ENCODE results near the gene LEFTY1. TPM values are rescaled to one million over a fixed set of nuclear protein-coding genes. Genes with fewer than 3 reads are reported as not detected.
"Not testable (repeated sequence)": the region's sequence is repeated elsewhere in the genome, so short reads cannot be mapped to it uniquely, and the experiment has no call there.

LEFTY1 gene
- total and polyA plus RNA-seq, 4 donors = 0.42 to 1.4 (median 0.87) TPM

- Histone ChIP-seq H3K27ac (ENCODE audit: low read depth in 1 of 2, low read length in 2 of 2) (no peak overlapping the region), H3K4me3 (ENCODE audit: low read depth in 1 of 3, low read length in 3 of 3) (no peak overlapping the region), H3K9ac (ENCODE audit: low read depth in 1 of 2, low read length in 2 of 2) (no peak overlapping the region), H3K36me3 (ENCODE audit: control insufficient read depth in 4 of 4, insufficient read depth in 3 of 4, low read depth in 1 of 4, low read length in 3 of 4) (no peaks in the 10 kb centered on the region), H3K4me1 (ENCODE audit: control insufficient read depth in 4 of 4, insufficient read depth in 4 of 4, low read length in 3 of 4) (no peaks in the 10 kb centered on the region), H3K9me3 (ENCODE audit: control insufficient read depth in 4 of 4, low read length in 3 of 4) (no peaks in the 10 kb centered on the region), H3K27me3 (ENCODE audit: control insufficient read depth in 4 of 4, insufficient read depth in 4 of 4, low read length in 3 of 4) (no peaks in the 10 kb centered on the region)
- no peak for DNase-seq (ENCODE audit: low spot score)
- TF ChIP-seq RAD21 (IDR thresholded peaks at IDR 0.05) = no peak
- no peak for TF ChIP-seq FOXA2 (IDR thresholded peaks at IDR 0.05)
- TF ChIP-seq ATF3 (IDR thresholded peaks at IDR 0.05) = no peak
- no peak for TF ChIP-seq EGR1 (IDR thresholded peaks at IDR 0.05; ENCODE audit: low read depth in 2 of 2)
- no peak for TF ChIP-seq YY1 (IDR thresholded peaks at IDR 0.05)
- TF ChIP-seq TAF1 (conservative IDR thresholded peaks at IDR 0.05) = no peak
- TF ChIP-seq MAX (IDR thresholded peaks at IDR 0.05) = no peak
- TF ChIP-seq NR2F2 (IDR thresholded peaks at IDR 0.05) = no peak
- no peak for TF ChIP-seq RXRA (IDR thresholded peaks at IDR 0.05)
- 96% methylated on average over 2 of the region's 2 CpGs for WGBS
These were observed 41.6 kb upstream of the LEFTY1 start for GRCh38 chr1:225930566-225930965.

- not testable (repeated sequence) for H3K9ac ChIP-seq (ENCODE audit: low read depth in 1 of 2, low read length in 2 of 2); H3K4me1 ChIP-seq (ENCODE audit: control insufficient read depth in 4 of 4, insufficient read depth in 4 of 4, low read length in 3 of 4); H3K36me3 ChIP-seq (ENCODE audit: control insufficient read depth in 4 of 4, insufficient read depth in 3 of 4, low read depth in 1 of 4, low read length in 3 of 4); H3K27ac ChIP-seq (ENCODE audit: low read depth in 1 of 2, low read length in 2 of 2); H3K9me3 ChIP-seq (ENCODE audit: control insufficient read depth in 4 of 4, low read length in 3 of 4); H3K27me3 ChIP-seq (ENCODE audit: control insufficient read depth in 4 of 4, insufficient read depth in 4 of 4, low read length in 3 of 4); DNase-seq (ENCODE audit: low spot score); H3K4me3 ChIP-seq (ENCODE audit: low read depth in 1 of 3, low read length in 3 of 3)
- WGBS = 93% methylated on average over 3 of the region's 3 CpGs
These were observed 40.5 kb upstream of the LEFTY1 start for GRCh38 chr1:225929462-225929861.

DNA sequence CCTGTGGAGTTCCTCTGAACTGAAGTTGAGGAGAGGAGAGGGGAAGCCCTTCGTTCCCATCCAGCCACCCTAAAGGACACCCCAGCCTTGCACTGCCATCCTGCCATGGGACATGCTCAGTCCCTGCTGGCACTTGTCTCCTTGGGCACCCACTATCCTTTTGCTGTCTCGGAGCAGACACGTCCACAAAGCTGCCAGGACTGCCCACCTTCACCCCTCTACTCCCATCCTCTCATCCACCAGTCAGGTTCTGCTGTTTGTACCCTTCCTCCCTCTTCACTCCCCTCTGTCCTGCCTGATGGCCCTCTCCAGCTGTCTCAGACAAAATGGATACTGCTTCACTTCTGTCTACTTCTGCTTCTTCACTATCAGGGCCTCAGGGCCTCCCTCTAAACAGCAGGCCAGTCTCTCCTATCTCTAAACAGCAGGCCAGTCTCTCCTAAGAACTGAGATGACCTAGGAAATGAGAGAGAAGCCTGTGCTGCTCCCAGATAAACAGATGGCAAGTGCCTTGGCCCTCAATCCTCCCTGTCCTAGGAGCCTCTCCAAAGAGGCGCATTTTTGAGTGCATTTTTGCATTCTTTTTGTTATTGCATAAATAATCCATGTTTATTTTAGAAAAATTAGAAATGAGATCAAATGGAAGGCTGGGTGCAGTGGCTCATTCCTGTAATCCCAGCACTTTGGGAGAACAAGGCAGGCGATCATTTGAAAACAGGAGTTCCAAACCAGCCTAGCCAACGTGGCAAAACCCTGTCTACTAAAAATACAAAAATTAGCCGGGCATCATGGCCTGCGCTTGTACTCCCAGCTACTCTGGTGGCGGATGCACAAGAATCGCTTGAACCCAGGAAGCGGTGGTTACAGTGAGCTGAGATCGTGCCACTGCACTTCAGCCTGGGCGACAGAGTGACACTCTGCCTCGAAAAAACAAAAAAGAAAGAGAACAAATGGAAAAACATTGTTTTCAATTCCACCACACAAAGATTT is 39.5 kb upstream of the LEFTY1 start:
- TF ChIP-seq REST (IDR thresholded peaks at IDR 0.05) = no peak
- TF ChIP-seq, protein P1, sequence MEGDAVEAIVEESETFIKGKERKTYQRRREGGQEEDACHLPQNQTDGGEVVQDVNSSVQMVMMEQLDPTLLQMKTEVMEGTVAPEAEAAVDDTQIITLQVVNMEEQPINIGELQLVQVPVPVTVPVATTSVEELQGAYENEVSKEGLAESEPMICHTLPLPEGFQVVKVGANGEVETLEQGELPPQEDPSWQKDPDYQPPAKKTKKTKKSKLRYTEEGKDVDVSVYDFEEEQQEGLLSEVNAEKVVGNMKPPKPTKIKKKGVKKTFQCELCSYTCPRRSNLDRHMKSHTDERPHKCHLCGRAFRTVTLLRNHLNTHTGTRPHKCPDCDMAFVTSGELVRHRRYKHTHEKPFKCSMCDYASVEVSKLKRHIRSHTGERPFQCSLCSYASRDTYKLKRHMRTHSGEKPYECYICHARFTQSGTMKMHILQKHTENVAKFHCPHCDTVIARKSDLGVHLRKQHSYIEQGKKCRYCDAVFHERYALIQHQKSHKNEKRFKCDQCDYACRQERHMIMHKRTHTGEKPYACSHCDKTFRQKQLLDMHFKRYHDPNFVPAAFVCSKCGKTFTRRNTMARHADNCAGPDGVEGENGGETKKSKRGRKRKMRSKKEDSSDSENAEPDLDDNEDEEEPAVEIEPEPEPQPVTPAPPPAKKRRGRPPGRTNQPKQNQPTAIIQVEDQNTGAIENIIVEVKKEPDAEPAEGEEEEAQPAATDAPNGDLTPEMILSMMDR (IDR thresholded peaks at IDR 0.05; ENCODE audit: low read depth, low read length, missing input control) = no peak
- TF ChIP-seq RXRA (IDR thresholded peaks at IDR 0.05) = peak in 1 of 2 donors; percentile 28
- no peak for TF ChIP-seq HNF4G (IDR thresholded peaks at IDR 0.05)
- peak; percentile 74 for TF ChIP-seq NR2F2 (IDR thresholded peaks at IDR 0.05)
- TF ChIP-seq SP1 (IDR thresholded peaks at IDR 0.05) = peak; percentile 16
- TF ChIP-seq TAF1 (conservative IDR thresholded peaks at IDR 0.05) = no peak
- TF ChIP-seq GABPA (IDR thresholded peaks at IDR 0.05 in 1 of 2, conservative IDR thresholded peaks at IDR 0.05 in 1 of 2) = no peak
- H3K36me3 ChIP-seq (ENCODE audit: control insufficient read depth in 4 of 4, insufficient read depth in 3 of 4, low read depth in 1 of 4, low read length in 3 of 4) = no peaks in the 10 kb centered on the region
- no peak overlapping the region for H3K9ac ChIP-seq (ENCODE audit: low read depth in 1 of 2, low read length in 2 of 2)
- H3K9me3 ChIP-seq (ENCODE audit: control insufficient read depth in 4 of 4, low read length in 3 of 4) = no peaks in the 10 kb centered on the region
- no peak overlapping the region for H3K4me3 ChIP-seq (ENCODE audit: low read depth in 1 of 3, low read length in 3 of 3)
- H3K27me3 ChIP-seq (ENCODE audit: control insufficient read depth in 4 of 4, insufficient read depth in 4 of 4, low read length in 3 of 4) = no peaks in the 10 kb centered on the region
- H3K27ac ChIP-seq (ENCODE audit: low read depth in 1 of 2, low read length in 2 of 2) = no peak overlapping the region
- DNase-seq (ENCODE audit: low spot score) = peak; percentile 66
- H3K4me1 ChIP-seq (ENCODE audit: control insufficient read depth in 4 of 4, insufficient read depth in 4 of 4, low read length in 3 of 4) = peaks cover 0 to 5% (median 2%) of the 10 kb centered on the region in 4 donors
- 84% methylated on average over 14 of the region's 14 CpGs for WGBS
